Hippocampal formation (tissue), 2 donors: ENCODE measurements around the gene STK35.
"Not testable (repeated sequence)": the region's sequence is repeated elsewhere in the genome, so short reads cannot be mapped to it uniquely, and the experiment has no call there.

Experiments
- DNase-seq, 2 donors: peaks; one replicate each; lab custom pipeline; 2025; lab: John Stamatoyannopoulos, UW

Gene STK35

DNA sequence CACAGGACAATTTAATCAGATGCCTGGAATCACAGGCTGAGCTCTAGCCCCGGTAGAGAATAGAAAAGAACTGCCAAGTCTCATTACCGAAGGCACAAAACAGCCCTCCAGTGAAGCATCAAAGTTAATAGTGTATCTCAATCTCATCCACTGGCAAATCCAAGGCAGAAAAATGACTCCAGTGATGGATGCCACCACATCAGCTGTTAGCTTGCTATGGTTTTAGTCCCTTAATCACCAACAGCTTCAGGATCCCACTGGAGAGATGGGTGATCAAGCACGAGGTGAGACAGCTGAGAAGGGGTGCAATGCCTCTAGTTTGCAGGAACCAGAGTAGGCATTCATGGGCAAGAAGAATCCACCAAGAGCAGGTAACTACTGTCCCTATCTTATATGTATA lies 81.8 kb downstream of the STK35 start:
- no peak for DNase-seq

DNA sequence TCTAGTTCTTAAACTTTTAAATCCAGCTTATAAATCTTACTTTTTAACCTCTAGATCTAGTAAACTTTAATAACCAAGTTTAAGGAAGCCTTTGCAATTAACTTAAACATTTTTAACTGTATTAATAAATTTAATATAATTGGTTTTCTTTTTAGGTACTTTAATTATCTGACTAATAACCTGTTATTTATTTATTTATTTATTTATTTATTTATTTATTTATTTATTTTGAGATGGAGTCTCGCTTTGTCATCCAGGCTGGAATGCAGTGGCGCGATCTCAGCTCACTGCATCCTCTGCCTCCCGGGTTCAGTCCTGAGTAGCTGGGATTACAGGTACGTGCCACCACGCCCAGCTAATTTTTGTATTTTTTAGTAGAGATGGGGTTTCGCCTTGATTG lies 83.3 kb downstream of the STK35 start:
- DNase-seq = not testable (repeated sequence)

GRCh38 chr20:2195614-2196013 lies 94.0 kb downstream of the STK35 start:
- no peak for DNase-seq

- no peak for DNase-seq
Measured at GRCh38 chr20:2197166-2197565, 95.5 kb downstream of the STK35 start.
